ENCODE measurements around the gene ARHGAP18.
"Not testable (repeated sequence)": the region's sequence is repeated elsewhere in the genome, so short reads cannot be mapped to it uniquely, and the experiment has no call there.

Gene ARHGAP18

GRCh38 chr6:129607581-129608186, 102.3 kb downstream of the ARHGAP18 start:
- peak in 1 of 2 experiments; percentile 37 for DNase-seq

GRCh38 chr6:129606664-129607063, 103.3 kb downstream of the ARHGAP18 start:
- DNase-seq: no peak

GRCh38 chr6:129605967-129606366, 104.0 kb downstream of the ARHGAP18 start:
- peak in 1 of 2 experiments; percentile 14 for DNase-seq

GRCh38 chr6:129605095-129605494, 104.9 kb downstream of the ARHGAP18 start:
- DNase-seq: no peak

- DNase-seq: no peak
Measured at GRCh38 chr6:129604321-129604720, 105.7 kb downstream of the ARHGAP18 start.

GRCh38 chr6:129603741-129604140, 106.2 kb downstream of the ARHGAP18 start:
- DNase-seq: no peak

GRCh38 chr6:129601323-129601722, 108.7 kb downstream of the ARHGAP18 start:
- no peak for DNase-seq

GRCh38 chr6:129599467-129599866, 110.5 kb downstream of the ARHGAP18 start:
- peak in 1 of 2 experiments; percentile 35 for DNase-seq

- DNase-seq: peak; percentile 43 to 82
Measured at GRCh38 chr6:129598244-129599187, 111.5 kb downstream of the ARHGAP18 start.

GRCh38 chr6:129597023-129597713, 112.8 kb downstream of the ARHGAP18 start:
- DNase-seq: no peak

GRCh38 chr6:129596522-129596921, 113.5 kb downstream of the ARHGAP18 start:
- DNase-seq: no peak

GRCh38 chr6:129593233-129593564, 116.8 kb downstream of the ARHGAP18 start:
- DNase-seq: no peak

GRCh38 chr6:129592516-129593232, 117.3 kb downstream of the ARHGAP18 start:
- no peak for DNase-seq

- DNase-seq: no peak
Measured at GRCh38 chr6:129590408-129591022, 119.5 kb downstream of the ARHGAP18 start.

GRCh38 chr6:129586815-129587214, 123.2 kb downstream of the ARHGAP18 start:
- DNase-seq: no peak

GRCh38 chr6:129583866-129584265, 126.1 kb downstream of the ARHGAP18 start:
- peak in 1 of 2 experiments; percentile 25 for DNase-seq

GRCh38 chr6:129578315-129578714, 131.7 kb downstream of the ARHGAP18 start:
- peak; percentile 32 to 65 for DNase-seq

GRCh38 chr6:129577691-129578090, 132.3 kb downstream of the ARHGAP18 start:
- DNase-seq: no peak

- DNase-seq: no peak
Measured at GRCh38 chr6:129576456-129576855, 133.5 kb downstream of the ARHGAP18 start.

- peak; percentile 54 to 72 for DNase-seq
Measured at GRCh38 chr6:129575378-129576118, 134.4 kb downstream of the ARHGAP18 start.

- not testable (repeated sequence) for DNase-seq
Measured at GRCh38 chr6:129574605-129575004, 135.4 kb downstream of the ARHGAP18 start.

- DNase-seq: not testable (repeated sequence)
Measured at GRCh38 chr6:129570929-129571328, 139.0 kb downstream of the ARHGAP18 start.
